A673 (cell line): ENCODE measurements around the gene PSMG4.

Experiments
- CTCF ChIP-seq: fragments of 300-800, 200-600 bp; sonication (generic); conservative IDR thresholded peaks from 2 replicates; pipeline ENCODE4 v1.5.1; 2017; ENCODE audit warnings: low read depth, mild to moderate bottlenecking, antibody characterized with exemption, low read length, moderate library complexity, mixed read lengths
- EZH2 ChIP-seq: fragments of 200-600 bp; sonication (generic); IDR thresholded peaks from 2 replicates; pipeline ENCODE4 v1.6.1; 2017; ENCODE audit warnings: borderline replicate concordance, low read depth, mild to moderate bottlenecking, mixed read lengths, antibody characterized with exemption, low read length; ENCODE audit not compliant: poor library complexity, severe bottlenecking

- TF ChIP-seq CTCF = no peak
- TF ChIP-seq EZH2 = no peak
Measured at GRCh38 chr6:3236005-3236404, 22.7 kb upstream of the PSMG4 start.
